Rectal smooth muscle tissue (tissue), 1 donor: ENCODE data around the gene THEMIS.

Experiments
- H3K27ac ChIP-seq: one replicate; pipeline ENCODE4 v1.7.0; 2013; ENCODE audit warnings: low read depth, low read length, inconsistent platforms
- H3K27me3 ChIP-seq: one replicate; pipeline ENCODE4 v1.7.0; 2013; ENCODE audit warnings: low read length; ENCODE audit not compliant: control insufficient read depth, insufficient read depth
- H3K36me3 ChIP-seq: one replicate; pipeline ENCODE4 v1.7.0; 2013; ENCODE audit warnings: low read length; ENCODE audit not compliant: control insufficient read depth, insufficient read depth
- H3K4me1 ChIP-seq: one replicate; pipeline ENCODE4 v1.7.0; 2013; ENCODE audit warnings: low read length; ENCODE audit not compliant: control insufficient read depth, insufficient read depth
- H3K4me3 ChIP-seq: one replicate; pipeline ENCODE4 v1.7.0; 2013; ENCODE audit warnings: low read length
- H3K9ac ChIP-seq: one replicate; pipeline ENCODE4 v1.7.0; 2013; ENCODE audit warnings: low read length

THEMIS gene

GRCh38 chr6:127851197-127851596 is 49.7 kb downstream of the THEMIS start:
- no peaks in the 10 kb centered on the region for H3K27me3 ChIP-seq
- H3K27ac ChIP-seq = no peak overlapping the region
- no peak overlapping the region for H3K9ac ChIP-seq
- no peaks in the 10 kb centered on the region for H3K4me1 ChIP-seq
- no peaks in the 10 kb centered on the region for H3K36me3 ChIP-seq
- no peak overlapping the region for H3K4me3 ChIP-seq

DNA sequence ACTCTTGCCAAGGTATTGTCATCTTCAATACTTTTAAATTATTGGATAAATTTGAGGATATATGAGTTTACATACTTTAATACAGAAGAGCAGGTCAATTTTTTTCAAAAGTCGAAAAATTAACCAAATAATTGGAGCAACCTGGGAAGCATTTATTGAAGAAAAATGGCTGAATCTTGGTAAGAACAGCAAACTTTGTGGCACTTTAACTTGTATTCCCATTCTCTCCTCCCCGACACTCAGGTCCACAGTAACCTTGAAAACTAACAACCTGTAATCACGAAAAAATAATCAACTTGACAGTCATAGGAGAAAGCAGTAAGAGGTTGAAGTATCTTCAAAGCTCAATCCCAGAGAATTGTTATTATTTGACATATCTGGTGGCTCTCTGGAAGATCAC is 55.6 kb downstream of the THEMIS start:
- Histone ChIP-seq H3K9ac (no peak overlapping the region), H3K27ac (no peak overlapping the region), H3K4me3 (no peak overlapping the region), H3K36me3 (no peaks in the 10 kb centered on the region), H3K27me3 (no peaks in the 10 kb centered on the region), H3K4me1 (no peaks in the 10 kb centered on the region)

- H3K36me3 ChIP-seq = no peaks in the 10 kb centered on the region
- no peak overlapping the region for H3K4me3 ChIP-seq
Observed at GRCh38 chr6:127844529-127844928, 56.3 kb downstream of the THEMIS start.

DNA sequence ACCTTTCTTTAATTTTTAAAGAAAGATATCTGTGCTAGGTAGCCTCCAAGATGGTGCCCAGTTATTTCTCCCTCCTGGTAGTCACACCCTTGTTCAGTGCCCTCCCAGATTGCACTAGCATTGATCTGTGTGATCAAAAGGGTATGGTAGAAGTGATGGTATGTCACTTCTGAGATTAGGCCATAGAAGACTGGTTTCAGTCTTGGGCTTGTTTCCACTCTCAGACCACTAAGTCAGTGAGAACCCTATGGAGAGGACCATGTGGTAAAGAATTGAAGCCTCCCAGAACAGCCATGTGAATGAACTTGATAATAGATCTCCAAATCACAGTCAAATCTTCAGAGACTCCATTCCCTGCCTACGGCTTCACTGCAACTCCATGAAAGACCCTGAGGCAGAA is 57.3 kb downstream of the THEMIS start:
- H3K4me1 ChIP-seq = no peaks in the 10 kb centered on the region
- no peak overlapping the region for H3K9ac ChIP-seq
- H3K36me3 ChIP-seq = no peaks in the 10 kb centered on the region
- H3K27me3 ChIP-seq = no peaks in the 10 kb centered on the region
- H3K4me3 ChIP-seq = no peak overlapping the region
- no peak overlapping the region for H3K27ac ChIP-seq

More at GRCh38 chr6:127844529-127844928, 56.3 kb downstream of the THEMIS start:
- Histone ChIP-seq H3K9ac (no peak overlapping the region), H3K27ac (no peak overlapping the region), H3K27me3 (no peaks in the 10 kb centered on the region), H3K4me1 (no peaks in the 10 kb centered on the region)

GRCh38 chr6:127842562-127842961 is 58.3 kb downstream of the THEMIS start:
- no peak overlapping the region for H3K9ac ChIP-seq
- no peak overlapping the region for H3K4me3 ChIP-seq
- H3K27me3 ChIP-seq = no peaks in the 10 kb centered on the region
- H3K36me3 ChIP-seq = no peaks in the 10 kb centered on the region
- H3K27ac ChIP-seq = no peak overlapping the region
- no peaks in the 10 kb centered on the region for H3K4me1 ChIP-seq

DNA sequence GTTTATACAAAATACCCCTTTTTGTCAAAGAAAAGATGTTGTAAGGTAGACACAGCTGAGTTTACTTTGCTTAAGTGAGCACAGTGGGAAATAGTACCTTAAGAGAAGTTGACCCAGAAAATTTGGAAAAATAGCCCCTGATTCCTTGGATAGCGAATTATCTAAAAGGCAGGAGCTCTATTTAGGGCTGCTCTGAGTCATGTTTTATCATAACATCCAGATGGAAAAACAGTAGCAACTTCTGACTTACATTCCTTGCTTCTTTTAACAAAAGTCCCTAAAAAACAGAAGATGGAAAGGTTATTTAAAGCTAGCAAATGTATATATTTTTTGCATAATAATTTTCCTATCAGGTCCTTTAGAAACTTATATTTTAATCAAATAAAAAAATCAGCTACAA is 59.0 kb downstream of the THEMIS start:
- Histone ChIP-seq H3K27ac (no peak overlapping the region), H3K36me3 (no peaks in the 10 kb centered on the region), H3K4me3 (no peak overlapping the region)

DNA sequence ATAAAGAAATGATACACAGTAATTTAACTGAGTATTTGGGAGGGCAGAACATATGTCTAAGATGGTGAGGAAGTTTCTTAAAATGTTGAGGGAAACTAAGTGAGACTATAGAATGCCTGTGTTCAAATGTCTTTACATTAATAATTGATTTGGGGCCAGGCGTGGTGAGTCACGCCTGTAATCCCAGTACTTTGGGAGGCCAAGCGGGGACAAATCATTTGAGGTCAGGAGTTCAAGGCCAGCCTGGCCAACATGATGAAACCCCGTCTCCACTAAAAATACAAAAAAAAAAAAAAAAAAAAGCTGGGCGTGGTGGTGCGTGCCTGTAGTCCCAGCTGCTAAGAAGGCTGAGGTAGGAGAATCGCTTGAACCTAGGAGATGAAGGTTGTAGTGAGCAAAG is 66.7 kb downstream of the THEMIS start:
- no peak overlapping the region for H3K4me3 ChIP-seq
- no peaks in the 10 kb centered on the region for H3K4me1 ChIP-seq
- no peak overlapping the region for H3K27ac ChIP-seq
- no peaks in the 10 kb centered on the region for H3K27me3 ChIP-seq
- H3K9ac ChIP-seq = no peak overlapping the region
- H3K36me3 ChIP-seq = no peaks in the 10 kb centered on the region

More for the DNA sequence above, 59.0 kb downstream of the THEMIS start:
- Histone ChIP-seq H3K27me3 (no peaks in the 10 kb centered on the region), H3K4me1 (no peaks in the 10 kb centered on the region), H3K9ac (no peak overlapping the region)

DNA sequence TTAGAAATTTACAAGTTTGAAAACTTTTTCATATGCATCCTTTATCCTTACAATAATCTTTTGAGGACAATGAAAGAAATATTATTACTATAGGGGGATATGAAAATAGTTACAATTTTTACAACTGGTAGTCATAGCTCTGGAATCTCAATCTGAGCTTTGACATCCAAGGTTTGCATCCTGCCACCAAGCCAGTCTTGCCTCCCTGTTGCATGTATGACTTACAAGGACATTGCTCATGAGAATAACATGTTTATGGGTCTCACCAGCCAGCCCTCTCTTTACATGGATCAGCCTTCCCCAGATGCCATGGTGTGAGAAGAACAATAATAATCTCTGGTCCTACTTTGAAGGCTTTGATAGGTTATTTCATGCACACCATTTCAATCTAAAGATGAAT is 67.5 kb downstream of the THEMIS start:
- H3K27me3 ChIP-seq = no peaks in the 10 kb centered on the region
- H3K27ac ChIP-seq = no peak overlapping the region
- no peaks in the 10 kb centered on the region for H3K4me1 ChIP-seq
- H3K9ac ChIP-seq = no peak overlapping the region
- H3K4me3 ChIP-seq = no peak overlapping the region
- H3K36me3 ChIP-seq = no peaks in the 10 kb centered on the region

DNA sequence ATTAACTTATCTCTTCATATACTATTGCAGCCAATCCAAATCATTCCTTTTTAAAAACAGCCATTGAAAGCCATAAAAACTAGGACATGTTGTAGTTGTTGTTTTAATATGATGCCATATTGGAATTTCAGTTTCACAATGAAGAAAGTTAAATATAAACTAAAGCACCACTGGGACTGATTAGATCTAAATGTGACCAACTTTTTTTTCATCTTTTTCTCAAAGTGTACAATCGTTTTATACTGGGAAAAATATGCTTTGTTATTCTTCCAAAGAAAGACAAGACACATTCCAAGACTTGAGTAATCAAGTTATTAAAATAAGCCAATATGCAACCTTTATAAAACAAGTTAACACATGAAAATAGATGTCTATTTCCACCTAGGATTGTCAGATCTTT is 68.5 kb downstream of the THEMIS start:
- Histone ChIP-seq H3K27me3 (no peaks in the 10 kb centered on the region), H3K36me3 (no peaks in the 10 kb centered on the region), H3K9ac (no peak overlapping the region), H3K4me1 (no peaks in the 10 kb centered on the region), H3K27ac (no peak overlapping the region), H3K4me3 (no peak overlapping the region)

DNA sequence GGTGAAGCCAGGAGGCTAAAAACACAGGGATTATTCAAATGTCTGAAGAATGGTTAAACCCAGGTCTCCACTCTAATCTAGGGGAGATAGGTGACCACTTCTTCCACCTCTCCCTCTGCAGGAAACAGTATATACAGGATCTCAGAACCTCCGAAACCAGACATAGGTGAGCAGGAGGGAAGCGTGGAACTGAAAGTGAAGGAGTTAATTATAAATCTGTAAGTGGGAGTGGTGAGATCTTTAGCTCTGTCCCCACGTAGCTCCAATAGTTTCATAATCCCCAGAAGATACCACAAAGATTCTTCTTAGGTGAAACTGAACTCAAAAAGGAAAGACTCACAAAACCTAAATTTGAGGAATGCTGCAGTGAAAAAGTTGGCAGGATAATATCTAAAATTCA is 76.8 kb downstream of the THEMIS start:
- Histone ChIP-seq H3K4me1 (no peaks in the 10 kb centered on the region), H3K27me3 (no peaks in the 10 kb centered on the region), H3K9ac (no peak overlapping the region), H3K4me3 (no peak overlapping the region), H3K36me3 (no peaks in the 10 kb centered on the region), H3K27ac (no peak overlapping the region)

DNA sequence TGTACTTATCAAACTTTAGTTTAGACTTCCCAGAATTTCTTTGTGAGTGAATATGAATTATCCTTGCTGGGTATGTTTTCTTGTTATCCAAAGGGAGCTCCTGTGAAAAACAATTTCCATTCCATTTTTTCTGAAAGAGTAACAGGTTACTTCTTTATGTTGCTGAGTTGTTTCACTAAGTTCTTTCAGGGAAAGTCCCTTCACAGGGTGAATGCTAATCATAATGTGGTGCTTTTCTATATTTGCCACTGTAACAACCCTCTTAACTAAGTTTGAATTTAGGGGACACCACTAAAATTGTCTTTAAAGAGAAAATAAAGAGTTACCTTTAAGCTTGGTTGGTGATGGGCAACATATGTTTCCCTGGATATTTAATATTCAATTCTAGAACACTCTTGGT is 79.4 kb downstream of the THEMIS start:
- H3K9ac ChIP-seq = no peak overlapping the region
- no peak overlapping the region for H3K27ac ChIP-seq
- no peak overlapping the region for H3K4me3 ChIP-seq
- no peaks in the 10 kb centered on the region for H3K4me1 ChIP-seq
- no peaks in the 10 kb centered on the region for H3K27me3 ChIP-seq
- no peaks in the 10 kb centered on the region for H3K36me3 ChIP-seq

GRCh38 chr6:127818149-127818548 is 82.7 kb downstream of the THEMIS start:
- Histone ChIP-seq H3K36me3 (no peaks in the 10 kb centered on the region), H3K4me1 (no peaks in the 10 kb centered on the region), H3K4me3 (no peak overlapping the region), H3K9ac (no peak overlapping the region), H3K27me3 (no peaks in the 10 kb centered on the region), H3K27ac (no peak overlapping the region)

DNA sequence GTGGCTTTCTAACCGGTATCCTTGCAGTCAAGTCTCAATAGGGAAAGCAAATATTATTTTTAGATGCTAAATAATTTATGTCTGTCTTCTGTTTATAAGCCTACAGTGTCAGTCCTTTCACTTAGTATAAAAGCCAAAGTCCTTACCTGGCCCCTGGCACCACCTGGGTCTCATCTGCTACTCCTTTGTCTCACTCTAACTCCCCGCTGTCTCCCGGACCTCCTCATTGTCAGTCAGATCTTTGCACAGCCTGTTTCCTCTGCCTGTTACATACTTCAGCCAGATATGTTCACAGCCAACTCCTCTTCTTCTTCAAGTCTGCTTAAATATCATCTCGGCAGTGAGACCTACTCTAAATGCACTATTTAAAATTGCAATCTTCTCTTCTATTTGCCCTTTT is 84.2 kb downstream of the THEMIS start:
- H3K27me3 ChIP-seq = no peaks in the 10 kb centered on the region
- H3K27ac ChIP-seq = no peak overlapping the region
- no peaks in the 10 kb centered on the region for H3K4me1 ChIP-seq
- no peak overlapping the region for H3K9ac ChIP-seq
- H3K4me3 ChIP-seq = no peak overlapping the region
- H3K36me3 ChIP-seq = no peaks in the 10 kb centered on the region

GRCh38 chr6:127813699-127814027 is 87.2 kb downstream of the THEMIS start:
- Histone ChIP-seq H3K4me3 (no peak overlapping the region), H3K27me3 (no peaks in the 10 kb centered on the region), H3K27ac (no peak overlapping the region)

More at GRCh38 chr6:127813699-127814027, 87.2 kb downstream of the THEMIS start:
- H3K9ac ChIP-seq = no peak overlapping the region
- H3K4me1 ChIP-seq = no peaks in the 10 kb centered on the region
- H3K36me3 ChIP-seq = no peaks in the 10 kb centered on the region
